NCI-H69 (cell line): Measurements from ENCODE around the gene NOC4L.
"Not testable (repeated sequence)": the region's sequence is repeated elsewhere in the genome, so short reads cannot be mapped to it uniquely, and the experiment has no call there.

Experiments used
- DNase-seq: peaks from one replicate; lab custom pipeline; 2025; lab: John Stamatoyannopoulos, UW

The NOC4L gene

GRCh38 chr12:132144115-132144809, at the start of gene NOC4L, which contains the start of gene DDX51:
NOC4L (plus strand) TSS chr12:132144457; CDS start chr12:132144489, 32 bp downstream.
DDX51 (minus strand) TSS chr12:132144319; CDS start chr12:132144296, 23 bp downstream.
- peak; percentile 97 for DNase-seq

DNA sequence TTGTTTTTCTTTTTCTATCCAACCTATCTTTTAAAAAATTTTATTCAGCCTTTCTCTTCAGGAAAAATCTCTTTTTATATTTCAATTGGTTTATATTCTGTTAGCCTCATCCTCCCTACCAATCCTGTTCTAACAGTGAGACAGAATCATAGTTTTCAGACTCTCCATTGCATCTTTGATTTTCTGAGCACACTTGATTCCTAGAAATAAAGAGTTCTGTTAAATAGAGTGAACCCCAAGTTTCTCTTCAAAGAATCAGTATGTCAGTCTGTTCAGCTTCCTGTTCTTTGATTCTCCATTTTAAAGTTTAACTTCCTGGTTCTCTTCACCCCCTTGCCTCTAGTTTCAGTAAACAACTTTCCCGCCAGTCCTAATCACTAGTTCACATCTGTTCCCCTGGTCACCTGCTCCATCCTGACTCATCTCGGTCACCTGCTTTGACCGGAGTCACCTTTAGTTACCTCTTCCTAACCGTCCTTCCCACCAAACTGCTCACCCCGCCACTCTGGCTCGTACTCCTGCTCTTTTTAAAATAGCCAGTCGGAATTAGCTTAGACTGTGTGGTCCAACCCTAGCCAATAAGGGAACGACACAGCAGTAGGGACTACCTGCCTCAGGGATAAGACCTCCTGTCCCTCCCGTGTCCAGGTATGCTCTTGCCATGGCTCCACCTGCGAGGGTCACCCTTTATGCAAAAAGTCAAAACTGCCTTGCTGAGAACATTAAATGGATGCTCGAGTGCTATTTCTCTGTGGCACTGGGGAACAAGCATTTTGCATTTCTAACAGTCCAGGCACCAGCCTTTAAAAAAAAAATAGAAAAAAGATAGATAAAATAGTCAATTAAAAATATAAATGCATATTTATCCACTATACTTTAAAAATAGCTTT, 48.5 kb upstream of the NOC4L start:
- DNase-seq: no peak

DNA sequence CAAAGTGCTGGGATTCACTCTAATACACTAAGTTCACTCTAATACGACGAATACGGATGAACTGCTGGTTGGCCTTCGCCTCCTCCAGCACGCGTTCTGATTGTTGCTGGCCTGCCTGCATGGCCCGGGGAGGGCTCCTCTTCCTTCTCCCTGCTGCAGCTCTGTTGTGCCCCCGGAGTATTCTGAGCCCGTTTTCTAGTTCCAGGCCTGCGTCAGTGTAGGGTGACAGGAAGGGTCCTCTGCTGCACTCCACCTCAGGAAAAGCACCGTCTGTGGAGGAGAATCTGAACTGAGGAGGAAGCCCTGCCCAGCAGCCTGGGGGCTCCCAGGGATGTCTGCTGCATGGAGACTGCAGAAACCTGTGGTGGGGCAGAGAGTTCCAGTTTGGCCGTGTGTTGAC, 44.5 kb upstream of the NOC4L start:
- DNase-seq: no peak

DNA sequence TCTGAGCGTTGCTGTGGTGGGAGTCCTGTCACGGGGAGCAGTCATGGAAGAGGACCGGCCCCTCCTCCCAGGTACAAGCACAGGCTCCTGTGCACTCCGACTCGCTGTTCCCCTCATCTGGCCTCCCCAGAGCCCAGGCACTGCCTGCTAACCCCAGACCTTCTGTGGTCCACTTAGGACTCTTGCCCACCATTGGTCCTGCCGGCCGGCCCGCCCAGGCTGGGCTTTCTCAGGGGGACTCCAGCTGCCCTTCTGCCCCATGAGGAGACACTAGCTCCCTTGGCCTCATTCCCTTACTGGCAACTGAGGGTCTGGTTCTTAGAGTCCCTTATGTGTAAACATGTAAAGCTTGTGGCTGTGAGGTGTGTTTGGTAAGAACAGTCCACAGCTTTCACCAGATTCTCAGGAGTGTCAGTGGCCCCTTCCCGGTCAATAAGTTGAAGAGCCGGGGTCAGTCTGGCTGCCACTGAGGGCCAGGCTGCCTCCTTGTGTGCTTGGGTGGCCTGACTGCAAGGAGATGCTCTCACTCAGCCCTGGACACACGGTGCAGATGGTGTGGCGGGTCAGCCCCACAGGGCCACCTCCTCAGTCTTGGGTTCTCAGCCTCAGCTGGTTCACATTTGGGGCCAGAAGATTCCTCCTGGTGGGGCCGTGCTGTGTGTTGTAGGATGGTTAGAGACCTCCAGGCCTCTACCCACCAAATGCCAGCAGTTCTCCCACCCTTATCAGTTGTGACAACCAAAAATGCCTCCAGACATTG, 43.8 kb upstream of the NOC4L start:
- no peak for DNase-seq

DNA sequence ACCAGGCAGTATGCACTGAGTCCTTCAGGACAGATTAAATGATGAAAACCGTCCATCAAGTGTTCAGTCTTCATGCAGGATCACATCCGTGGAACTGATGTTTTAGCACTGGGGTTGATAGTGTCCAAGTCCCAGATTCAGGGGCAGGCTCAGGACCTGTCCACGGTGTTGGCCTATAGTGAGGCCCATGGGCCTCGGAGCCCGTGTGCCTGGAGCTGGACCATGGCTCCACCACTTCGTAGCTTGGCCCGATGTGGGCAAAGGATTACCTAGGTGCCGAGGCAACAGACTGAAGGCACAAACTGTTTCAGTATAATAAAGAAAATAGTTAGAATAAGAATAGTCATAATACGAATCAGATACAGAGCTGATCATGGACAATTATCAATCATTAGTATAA, 42.0 kb upstream of the NOC4L start:
- DNase-seq: no peak

GRCh38 chr12:132103072-132103471, 41.2 kb upstream of the NOC4L start:
- DNase-seq: not testable (repeated sequence)

- no peak for DNase-seq
Measured at GRCh38 chr12:132103542-132104308, 40.5 kb upstream of the NOC4L start.

- no peak for DNase-seq
Measured at GRCh38 chr12:132105467-132105866, 38.8 kb upstream of the NOC4L start.

- no peak for DNase-seq
Measured at GRCh38 chr12:132106921-132107320, 37.3 kb upstream of the NOC4L start.

- no peak for DNase-seq
Measured at GRCh38 chr12:132108211-132108832, 35.9 kb upstream of the NOC4L start.

DNA sequence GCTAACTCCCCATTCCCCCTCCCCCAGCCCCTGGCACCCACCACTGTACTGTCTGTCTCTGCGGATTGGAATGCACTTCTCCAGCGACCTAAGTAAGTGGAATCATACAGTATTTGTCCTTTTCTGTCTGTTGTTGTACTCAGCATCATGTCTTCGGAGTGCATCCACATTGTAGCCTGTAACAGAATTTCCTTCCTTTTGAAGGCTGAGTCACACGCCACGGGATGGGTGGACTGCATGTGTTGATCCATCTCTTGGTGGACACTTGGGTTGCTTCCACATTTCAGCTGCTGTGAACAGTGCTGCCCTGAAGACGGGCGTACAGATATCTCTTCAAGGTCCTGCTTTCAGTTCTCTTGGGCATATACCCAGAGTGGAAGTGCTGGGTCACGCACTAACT, 34.5 kb upstream of the NOC4L start:
- DNase-seq: no peak

- DNase-seq: no peak
Measured at GRCh38 chr12:132110677-132111076, 33.6 kb upstream of the NOC4L start.

- no peak for DNase-seq
Measured at GRCh38 chr12:132111654-132112304, 32.5 kb upstream of the NOC4L start.

DNA sequence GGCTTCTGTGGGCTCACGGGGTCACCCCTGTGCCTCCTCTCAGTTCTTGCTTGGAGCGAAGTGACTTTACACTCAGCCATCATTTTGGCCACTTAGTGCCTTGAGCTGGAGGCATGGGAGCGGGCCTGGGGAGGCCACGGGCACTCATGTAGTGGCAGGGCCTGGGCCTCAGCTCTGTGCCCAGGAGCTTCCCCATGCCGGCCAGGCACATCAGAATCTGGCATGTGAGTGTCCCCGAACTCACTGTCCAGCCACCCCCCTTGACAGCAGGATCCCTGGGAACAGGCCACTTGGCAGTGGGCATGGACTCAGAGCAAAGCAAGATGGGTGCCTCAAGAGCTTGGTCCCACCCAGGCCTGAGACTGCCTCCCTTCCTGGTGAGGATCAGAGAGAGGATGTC, 29.6 kb upstream of the NOC4L start:
- DNase-seq: no peak

GRCh38 chr12:132115500-132115899, 28.8 kb upstream of the NOC4L start:
- DNase-seq: no peak

DNA sequence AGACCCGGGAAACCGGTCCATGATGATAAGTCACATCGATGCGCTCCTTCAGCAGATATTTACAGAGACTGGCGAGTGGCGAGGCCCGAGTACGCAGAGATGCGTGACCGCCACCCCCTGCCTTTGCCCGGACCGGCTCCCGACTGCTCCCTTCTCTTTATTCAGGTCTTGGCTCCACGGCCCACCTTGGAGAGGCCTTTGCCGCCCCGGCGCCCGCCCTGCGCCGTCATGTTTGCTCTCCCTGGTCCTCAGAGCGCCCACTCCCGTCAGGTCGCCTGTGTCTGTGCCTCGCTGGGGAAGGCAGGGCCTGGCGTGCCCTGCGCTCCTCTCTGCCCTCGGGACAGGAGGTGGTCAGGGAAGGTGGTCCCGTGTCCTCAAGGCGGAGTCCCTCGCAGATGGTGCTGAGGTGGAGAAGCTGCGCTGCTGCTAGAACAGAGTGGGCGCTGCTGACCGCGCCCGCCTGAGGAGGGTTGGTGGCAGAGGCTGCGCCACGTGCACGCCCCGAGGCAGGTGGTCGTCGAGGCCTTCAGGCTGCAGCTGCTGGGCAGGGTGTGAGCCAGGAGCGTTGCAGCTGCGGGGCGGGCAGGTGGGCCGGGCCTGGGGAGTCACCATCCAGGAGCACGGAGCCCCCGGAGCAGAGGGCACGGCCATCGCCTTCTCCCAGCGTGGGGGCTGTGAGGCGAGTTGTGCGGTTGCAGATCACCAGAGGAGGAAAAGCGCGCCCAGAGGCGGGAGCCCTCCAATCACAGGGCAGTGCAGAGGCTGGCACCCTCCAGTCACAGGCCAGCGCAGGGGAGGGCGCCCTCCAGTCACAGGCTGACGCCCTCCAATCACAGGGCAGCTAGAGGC, 27.3 kb upstream of the NOC4L start:
- no peak for DNase-seq

DNA sequence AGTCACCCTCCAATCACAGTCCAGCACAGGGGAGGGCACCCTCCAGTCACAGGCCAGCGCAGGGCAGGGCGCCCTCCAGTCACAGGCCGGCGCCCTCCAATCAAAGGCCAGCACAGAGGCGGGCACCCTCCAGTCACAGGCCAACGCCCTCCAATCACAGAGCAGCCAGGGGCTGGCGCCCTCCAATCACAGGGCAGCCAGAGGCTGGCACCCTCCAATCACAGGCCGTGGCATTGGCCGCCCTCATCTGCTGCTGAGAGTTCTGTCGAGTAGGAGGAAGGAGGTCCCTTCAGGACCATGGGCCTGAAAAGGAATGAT, 26.7 kb upstream of the NOC4L start:
- DNase-seq: peak; percentile 22

DNA sequence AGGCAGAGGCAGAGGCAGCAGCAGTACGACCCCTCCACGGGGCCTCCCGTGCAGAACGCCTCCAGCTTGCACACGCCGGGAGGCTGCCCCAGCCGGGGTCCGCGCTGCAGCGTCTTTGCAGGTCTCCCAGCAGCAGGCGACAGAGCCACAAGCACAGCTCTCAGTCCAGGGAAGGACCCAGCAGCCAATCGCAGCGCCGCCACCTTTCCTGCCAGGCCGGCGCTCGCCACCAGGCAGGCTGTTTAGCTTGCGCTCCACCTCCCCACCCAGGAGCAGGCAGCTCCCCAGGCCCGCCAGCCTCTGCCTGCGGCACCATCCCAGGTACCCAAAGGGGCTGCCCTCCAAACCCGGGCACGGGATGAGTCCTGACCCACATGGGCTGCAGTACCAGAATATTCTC, 25.4 kb upstream of the NOC4L start:
- peak; percentile 49 for DNase-seq

DNA sequence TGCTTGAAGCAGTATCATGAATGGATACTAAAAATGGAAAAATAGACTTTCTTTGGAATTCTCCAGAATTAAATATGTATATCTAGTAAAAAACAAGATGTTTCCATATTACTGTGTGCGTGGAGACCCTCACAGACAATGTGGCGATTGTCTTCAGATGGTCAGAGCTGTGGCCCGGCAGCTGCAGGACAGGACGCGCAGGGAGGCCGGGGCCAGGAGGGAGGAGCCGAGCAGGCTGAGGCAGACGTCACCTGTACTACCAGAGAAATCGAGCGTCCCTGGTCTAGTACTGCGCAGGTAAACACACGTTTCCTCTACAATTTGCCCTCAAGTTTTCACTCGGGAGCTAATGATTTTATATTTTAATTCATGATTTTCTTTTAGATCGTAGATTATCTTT, 23.0 kb upstream of the NOC4L start:
- DNase-seq: no peak
